Ascending aorta (tissue), 2 donors: ENCODE results near the gene TMX1. TPM values are rescaled to one million over a fixed set of nuclear protein-coding genes. Genes with fewer than 3 reads are reported as not detected.

Source experiments
- DNase-seq, 2 donors: peaks; one replicate each; pipeline ENCODE4 v3.0.0-alpha.2; 2019; ENCODE audit warnings: low spot score in 2 of 2
- H3K27ac ChIP-seq, 2 donors: fragments of 200-600 bp; sonication (generic); one replicate each; pipeline ENCODE4 v1.5.1; 2016 to 2017; ENCODE audit warnings: mild to moderate bottlenecking in 1 of 2
- H3K27me3 ChIP-seq: fragments of 200-600 bp; sonication (generic); one replicate; pipeline ENCODE4 v1.5.1; 2017
- H3K36me3 ChIP-seq, 2 donors: fragments of 200-600 bp; sonication (generic); one replicate each; pipeline ENCODE4 v1.5.1; 2016
- H3K4me1 ChIP-seq, 2 donors: fragments of 200-600 bp; sonication (generic); one replicate each; pipeline ENCODE4 v1.5.1; 2016 to 2017; ENCODE audit warnings: mild to moderate bottlenecking in 1 of 2
- H3K4me3 ChIP-seq, 2 donors: fragments of 200-600 bp; sonication (generic); one replicate each; pipeline ENCODE4 v1.5.1; 2016 to 2017; ENCODE audit warnings: mild to moderate bottlenecking in 1 of 2
- H3K9me3 ChIP-seq, 2 donors: fragments of 200-600 bp; sonication (generic); one replicate each; pipeline ENCODE4 v1.5.1; 2016
- intact Hi-C: fragments of 100-400 bp; cut with DNase I; formaldehyde crosslinking; loops from one replicate; pipeline ENCODE4 v1.15.1; 2023
- total RNA-seq: library from RNA; depleted of rRNA; stranded (reverse); fragments of >200 nt; gene quantifications from one replicate; pipeline ENCODE4 v1.1.0, GENCODE V29; 2016
- TF ChIP-seq, protein P1 (sequence below), 3 experiments: fragments of 200-600 bp in 2 of 3; fragments of 450-650 bp in 1 of 3; sonication (generic) in 2 of 3; IDR thresholded peaks; one replicate each; pipeline ENCODE4 v1.5.1; 2016 to 2019; ENCODE audit warnings: antibody characterized with exemption in 3 of 3, mild to moderate bottlenecking in 1 of 3, moderate library complexity in 1 of 3

The TMX1 gene
- total RNA-seq, 1 donor from 2014 or later: 5.1 TPM

DNA sequence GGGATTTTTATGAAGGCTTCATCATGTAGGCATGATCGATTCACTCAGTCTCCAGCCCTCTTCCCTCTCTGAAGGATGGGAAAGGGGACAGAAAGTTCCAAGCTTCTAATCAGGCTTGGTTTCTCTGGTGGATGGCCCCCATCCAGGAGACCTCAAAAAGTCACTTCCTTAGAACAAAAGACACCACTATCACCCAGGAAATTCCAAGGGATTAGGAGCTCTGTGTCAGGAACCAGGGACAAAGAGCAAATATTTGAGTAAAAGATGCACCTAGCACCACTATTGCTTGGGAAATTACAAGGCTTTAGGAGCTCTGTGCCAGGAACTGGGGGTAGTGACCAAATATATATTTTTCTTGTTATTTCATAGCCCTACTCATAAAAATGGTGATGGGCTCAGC is 33.6 kb upstream of the TMX1 start:
- Histone ChIP-seq H3K4me1 (no peaks in the 10 kb centered on the region), H3K36me3 (no peaks in the 10 kb centered on the region), H3K27ac (no peak overlapping the region), H3K27me3 (no peaks in the 10 kb centered on the region), H3K9me3 (no peaks in the 10 kb centered on the region), H3K4me3 (no peak overlapping the region)
- TF ChIP-seq, protein P1, sequence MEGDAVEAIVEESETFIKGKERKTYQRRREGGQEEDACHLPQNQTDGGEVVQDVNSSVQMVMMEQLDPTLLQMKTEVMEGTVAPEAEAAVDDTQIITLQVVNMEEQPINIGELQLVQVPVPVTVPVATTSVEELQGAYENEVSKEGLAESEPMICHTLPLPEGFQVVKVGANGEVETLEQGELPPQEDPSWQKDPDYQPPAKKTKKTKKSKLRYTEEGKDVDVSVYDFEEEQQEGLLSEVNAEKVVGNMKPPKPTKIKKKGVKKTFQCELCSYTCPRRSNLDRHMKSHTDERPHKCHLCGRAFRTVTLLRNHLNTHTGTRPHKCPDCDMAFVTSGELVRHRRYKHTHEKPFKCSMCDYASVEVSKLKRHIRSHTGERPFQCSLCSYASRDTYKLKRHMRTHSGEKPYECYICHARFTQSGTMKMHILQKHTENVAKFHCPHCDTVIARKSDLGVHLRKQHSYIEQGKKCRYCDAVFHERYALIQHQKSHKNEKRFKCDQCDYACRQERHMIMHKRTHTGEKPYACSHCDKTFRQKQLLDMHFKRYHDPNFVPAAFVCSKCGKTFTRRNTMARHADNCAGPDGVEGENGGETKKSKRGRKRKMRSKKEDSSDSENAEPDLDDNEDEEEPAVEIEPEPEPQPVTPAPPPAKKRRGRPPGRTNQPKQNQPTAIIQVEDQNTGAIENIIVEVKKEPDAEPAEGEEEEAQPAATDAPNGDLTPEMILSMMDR (IDR thresholded peaks at IDR 0.05): no peak
- intact Hi-C loops: no loop called here
- no peak for DNase-seq

DNA sequence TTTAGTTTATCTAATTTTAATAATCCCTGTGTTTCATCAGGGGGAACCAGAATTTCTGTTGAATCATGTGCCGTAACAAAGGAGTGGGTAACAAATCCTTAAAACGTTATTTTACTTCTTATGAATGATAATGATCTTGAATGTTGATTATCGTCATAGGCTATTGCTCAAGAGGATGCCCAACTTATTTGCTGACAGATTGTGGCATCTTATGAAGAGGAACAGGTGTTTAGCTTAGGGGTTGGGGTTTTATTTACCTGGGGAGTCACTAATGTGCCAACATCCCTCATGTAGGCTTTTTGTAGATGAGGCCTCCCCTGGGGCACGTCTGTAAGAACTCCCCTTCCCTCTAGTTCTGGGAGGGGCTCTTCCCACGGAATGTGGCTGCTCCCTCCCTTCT is 32.4 kb upstream of the TMX1 start:
- intact Hi-C loops: no loop called here
- TF ChIP-seq, protein P1 (IDR thresholded peaks at IDR 0.05): no peak
- no peaks in the 10 kb centered on the region for H3K27me3 ChIP-seq
- no peak for DNase-seq
- no peaks in the 10 kb centered on the region for H3K9me3 ChIP-seq
- no peaks in the 10 kb centered on the region for H3K36me3 ChIP-seq
- no peaks in the 10 kb centered on the region for H3K4me1 ChIP-seq
- H3K27ac ChIP-seq: no peak overlapping the region
- no peak overlapping the region for H3K4me3 ChIP-seq

DNA sequence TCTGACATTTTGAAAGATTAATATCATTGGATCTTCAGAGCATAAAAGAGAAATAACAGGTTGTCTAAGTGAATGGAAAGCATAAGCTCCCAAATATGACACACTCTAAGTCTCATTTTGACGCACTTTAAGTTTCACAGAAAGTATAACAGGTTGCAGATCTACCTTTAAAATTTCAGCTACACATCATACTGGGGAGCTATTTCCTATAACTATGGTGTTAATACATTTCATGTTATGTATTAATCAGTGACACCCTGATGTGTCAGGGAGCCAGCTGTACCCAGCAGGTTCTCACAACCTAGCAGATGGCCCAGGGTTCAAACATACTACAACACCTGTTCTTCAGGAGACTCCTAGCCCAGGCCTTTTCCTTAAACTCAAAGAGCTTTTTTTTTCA is 31.1 kb upstream of the TMX1 start:
- TF ChIP-seq, protein P1 (IDR thresholded peaks at IDR 0.05): no peak
- intact Hi-C loops: no loop called here
- Histone ChIP-seq H3K9me3 (no peaks in the 10 kb centered on the region), H3K36me3 (no peaks in the 10 kb centered on the region), H3K4me1 (no peaks in the 10 kb centered on the region), H3K4me3 (no peak overlapping the region), H3K27me3 (no peaks in the 10 kb centered on the region), H3K27ac (no peak overlapping the region)
- no peak for DNase-seq

DNA sequence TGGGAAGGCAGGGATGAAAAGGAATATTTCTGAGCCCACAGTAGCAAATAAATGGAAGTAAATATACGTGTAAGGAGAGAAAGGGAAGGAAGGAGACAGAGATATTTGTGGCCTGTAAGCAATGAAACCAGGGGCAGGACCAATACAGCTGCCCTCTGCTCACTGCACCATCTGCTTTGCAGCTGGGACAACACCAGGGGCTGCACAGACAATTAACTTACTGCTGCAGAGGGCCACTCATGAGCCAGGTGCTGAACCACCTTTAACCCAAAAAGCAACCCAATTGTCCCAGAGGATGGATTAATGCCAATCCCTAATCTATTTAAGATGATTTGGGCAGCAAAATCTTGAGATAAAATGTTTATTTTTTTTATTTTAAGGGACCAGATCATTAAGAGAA is 30.6 kb upstream of the TMX1 start:
- intact Hi-C loops: no loop called here
- no peaks in the 10 kb centered on the region for H3K9me3 ChIP-seq
- no peak for DNase-seq
- TF ChIP-seq, protein P1 (IDR thresholded peaks at IDR 0.05): no peak
- H3K27ac ChIP-seq: no peak overlapping the region
- no peaks in the 10 kb centered on the region for H3K4me1 ChIP-seq
- no peaks in the 10 kb centered on the region for H3K36me3 ChIP-seq
- H3K27me3 ChIP-seq: no peaks in the 10 kb centered on the region
- no peak overlapping the region for H3K4me3 ChIP-seq

DNA sequence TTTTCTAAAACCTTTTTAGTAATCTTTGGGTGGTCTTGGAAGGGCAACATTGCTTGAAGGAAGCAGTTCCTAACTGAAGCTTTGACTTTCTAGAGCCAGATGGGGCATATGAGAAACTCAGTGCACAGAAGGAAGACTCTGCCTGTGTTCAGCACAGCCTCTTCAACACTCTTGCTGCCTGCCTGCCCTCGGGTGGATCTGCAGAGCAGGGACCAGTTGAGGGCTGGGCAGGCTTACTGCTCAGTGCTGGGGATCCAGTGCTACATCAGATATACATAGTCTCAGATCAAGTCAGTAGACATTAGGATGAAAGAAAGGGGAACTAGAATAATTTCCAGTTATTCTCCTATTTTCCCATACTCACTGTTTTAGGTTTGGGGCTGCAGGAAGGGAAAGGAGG is 29.5 kb upstream of the TMX1 start:
- Histone ChIP-seq H3K27ac (no peak overlapping the region), H3K4me3 (no peak overlapping the region), H3K27me3 (no peaks in the 10 kb centered on the region), H3K4me1 (no peaks in the 10 kb centered on the region), H3K9me3 (no peaks in the 10 kb centered on the region), H3K36me3 (no peaks in the 10 kb centered on the region)
- TF ChIP-seq, protein P1 (IDR thresholded peaks at IDR 0.05): no peak
- intact Hi-C loops: no loop called here
- DNase-seq: no peak

DNA sequence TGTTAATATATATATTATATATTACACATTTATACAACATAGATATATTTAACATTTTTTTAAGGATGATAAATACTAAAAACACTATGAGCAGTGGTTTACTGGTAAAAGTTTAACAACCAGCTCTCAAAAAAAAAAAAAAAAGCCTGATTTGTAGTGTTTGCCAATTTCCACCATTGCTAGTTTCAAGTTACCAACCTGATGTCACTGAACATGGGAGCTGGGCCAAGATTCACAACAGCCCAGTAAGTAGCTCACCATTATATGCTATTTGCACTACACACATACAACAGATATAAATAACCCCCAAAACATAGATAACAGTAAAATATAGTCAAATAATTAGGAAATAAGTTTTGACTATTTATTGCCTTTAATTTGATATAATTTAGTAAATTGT is 28.9 kb upstream of the TMX1 start:
- intact Hi-C loops: no loop called here
- DNase-seq: no peak
- Histone ChIP-seq H3K4me1 (no peaks in the 10 kb centered on the region), H3K4me3 (no peak overlapping the region), H3K9me3 (no peaks in the 10 kb centered on the region), H3K36me3 (no peaks in the 10 kb centered on the region), H3K27ac (no peak overlapping the region), H3K27me3 (no peaks in the 10 kb centered on the region)
- TF ChIP-seq, protein P1 (IDR thresholded peaks at IDR 0.05): no peak
